HepG2 (cell line): ENCODE measurements around the gene WFDC10B. TPM values are rescaled to one million over a fixed set of nuclear protein-coding genes. Genes with fewer than 3 reads are reported as not detected.
A peak's percentile ranks its signal among the peaks of the same experiment; 100 is the strongest.
"Not testable (repeated sequence)": the region's sequence is repeated elsewhere in the genome, so short reads cannot be mapped to it uniquely, and the experiment has no call there.

Experiments used
- ATAC-seq: fragments of 200-7000 bp; cut with Tn5 transposase; 3 replicates; pipeline ENCODE4 v1.9.1; 2020; ENCODE audit warnings: mild to moderate bottlenecking, moderate library complexity
- BruUV-seq: library from RNA; stranded (reverse); fragments of 400-500 nt; replicated peaks from 2 replicates; lab custom pipeline; 2021; lab: Mats Ljungman, UMichigan
- CTCF ChIA-PET: fragments of 300-600 bp; formaldehyde crosslinking; extraction: SDS; loops from one replicate; lab custom pipeline; 2021; ENCODE audit warnings: low total read pairs, inconsistent platforms, low intra/inter-chr PET ratio; lab: Yijun Ruan, JAX
- POLR2A ChIA-PET: fragments of 350-600 bp; sonication (Branson Sonifier 250); formaldehyde crosslinking; loops from one replicate; lab custom pipeline; 2020; ENCODE audit warnings: antibody characterized with exemption, inconsistent platforms; lab: Yijun Ruan, JAX
- DNase-seq: peaks from one replicate; pipeline ENCODE4 v3.0.0-alpha.2; 2015; ENCODE audit warnings: low spot score
- FAIRE-seq: peaks from 3 replicates; lab custom pipeline; 2011; peaks lifted over from hg19 to GRCh38; lab: Jason Lieb, UNC
- H2AFZ ChIP-seq: one replicate; pipeline ENCODE4 v1.6.1; 2011; ENCODE audit warnings: low read length, inconsistent platforms
- H3K27ac ChIP-seq: fragments of 300-600 bp; 3 replicates; pipeline ENCODE4 v1.8.0; 2011; ENCODE audit warnings: mixed run types, mild to moderate bottlenecking, mixed read lengths, low read length, inconsistent platforms; ENCODE audit not compliant: insufficient read depth; ENCODE audit errors: extremely low read length
- H3K27me3 ChIP-seq, 2 experiments: fragments of 200-600 bp in 1 of 2; 2 replicates in 1 of 2; 3 replicates in 1 of 2; pipeline versions ENCODE4 v1.6.0 to v1.8.0; 2011; ENCODE audit warnings: low read length in 2 of 2, mild to moderate bottlenecking in 2 of 2, moderate library complexity in 2 of 2, inconsistent platforms in 1 of 2; ENCODE audit not compliant: insufficient read depth in 2 of 2, control insufficient read depth in 1 of 2
- H3K36me3 ChIP-seq, 2 experiments: fragments of 200-600 bp in 1 of 2; replicated peaks in 1 of 2; 2 replicates in 1 of 2; 3 replicates in 1 of 2; pipeline versions ENCODE4 v1.5.1 to v1.8.0; 2011; ENCODE audit warnings: low read length in 2 of 2, inconsistent platforms in 1 of 2; ENCODE audit not compliant: insufficient read depth in 2 of 2, control insufficient read depth in 1 of 2
- H3K4me1 ChIP-seq: 2 replicates; pipeline ENCODE4 v1.5.1; 2012; ENCODE audit warnings: low read length, inconsistent platforms; ENCODE audit not compliant: insufficient read depth
- H3K4me2 ChIP-seq: 2 replicates; pipeline ENCODE4 v1.6.0; 2011; ENCODE audit warnings: low read depth, low read length, inconsistent platforms
- H3K4me3 ChIP-seq, 3 experiments: fragments of 200-600 bp in 1 of 3; sonication (generic), shearing (Covaris generic) in 1 of 3; replicated peaks in 1 of 3; 2 replicates each; pipeline ENCODE4 v1.5.1; 2011 to 2016; ENCODE audit warnings: low read length in 3 of 3, inconsistent platforms in 2 of 3, low read depth in 2 of 3, mild to moderate bottlenecking in 2 of 3, control low read depth in 1 of 3, mixed read lengths in 1 of 3; ENCODE audit not compliant: insufficient read depth in 1 of 3
- H3K79me2 ChIP-seq: one replicate; pipeline ENCODE4 v1.6.1; 2011; ENCODE audit warnings: low read length, inconsistent platforms; ENCODE audit not compliant: insufficient read depth
- H3K9ac ChIP-seq: 2 replicates; pipeline ENCODE4 v1.6.0; 2011; ENCODE audit warnings: mild to moderate bottlenecking, low read depth, low read length, inconsistent platforms; ENCODE audit not compliant: insufficient read depth
- H3K9me3 ChIP-seq: 2 replicates; pipeline ENCODE4 v1.5.1; 2012; ENCODE audit warnings: mild to moderate bottlenecking, low read length
- H4K20me1 ChIP-seq: 2 replicates; pipeline ENCODE4 v1.6.0; 2011; ENCODE audit warnings: inconsistent platforms, mild to moderate bottlenecking, low read length, moderate library complexity; ENCODE audit not compliant: insufficient read depth
- ASH2L ChIP-seq: fragments of 300-600, 200-600 bp; sonication (generic); IDR thresholded peaks from 2 replicates; pipeline ENCODE4 v1.7.0; 2017; ENCODE audit warnings: low read depth, mild to moderate bottlenecking, moderate library complexity, mixed read lengths, low read length; ENCODE audit not compliant: insufficient read length
- BCL6 ChIP-seq: IDR thresholded peaks from 2 replicates; pipeline ENCODE4 v1.6.1; 2016; ENCODE audit warnings: missing genetic modification reagents, missing compliant biosample characterization
- FOXA3 ChIP-seq: IDR thresholded peaks from 2 replicates; pipeline ENCODE4 v1.6.1; 2016; ENCODE audit warnings: missing genetic modification reagents, missing compliant biosample characterization
- GFI1 ChIP-seq: sonication (generic); formaldehyde crosslinking; IDR thresholded peaks from 2 replicates; pipeline ENCODE4 v1.5.0; 2020; ENCODE audit warnings: missing genetic modification reagents, mild to moderate bottlenecking, borderline replicate concordance
- MED1 ChIP-seq: sonication (generic); formaldehyde crosslinking; IDR thresholded peaks from 2 replicates; pipeline ENCODE4 v1.4.0; 2020; ENCODE audit warnings: missing genetic modification reagents
- NFKB2 ChIP-seq: sonication (generic); formaldehyde crosslinking; IDR thresholded peaks from 2 replicates; pipeline ENCODE4 v1.4.0; 2020; ENCODE audit warnings: missing genetic modification reagents, borderline replicate concordance
- SOX6 ChIP-seq, 2 experiments: fragments of 450-650 bp in 1 of 2; sonication (generic) in 1 of 2; formaldehyde crosslinking in 1 of 2; IDR thresholded peaks; 2 replicates each; pipeline versions ENCODE4 v1.4.0 to v1.6.1; 2017 to 2020; ENCODE audit warnings: antibody characterized with exemption in 1 of 2, mild to moderate bottlenecking in 1 of 2, missing genetic modification reagents in 1 of 2
- ZMYM3 ChIP-seq: sonication (generic); formaldehyde crosslinking; IDR thresholded peaks from 2 replicates; pipeline ENCODE4 v1.5.1; 2020; ENCODE audit warnings: mild to moderate bottlenecking, missing genetic modification reagents
- ZNF644 ChIP-seq: IDR thresholded peaks from 2 replicates; pipeline ENCODE4 v1.6.1; 2016; ENCODE audit warnings: low read depth
- WGBS: methylation state at CpG from one replicate; pipeline ENCODE4 v1.1.6; 2017; ENCODE audit warnings: low lambda C conversion rate; 5-methylcytosine and 5-hydroxymethylcytosine counted together
- in situ Hi-C: cut with HindIII; loops from 2 replicates; pipeline ENCODE4 v1.10.0; 2017; ENCODE audit warnings: low pct_unique_long_range_greater_than_20kb; ENCODE audit not compliant: extremely low pct_ligation_motif_present
- intact Hi-C: fragments of 100-400 bp; cut with micrococcal nuclease; formaldehyde crosslinking; loops from one replicate; pipeline ENCODE4 v1.10.0; 2022; ENCODE audit not compliant: unreplicated experiment
- polyA plus RNA-seq, 8 experiments: library from polyadenylated mRNA; depleted of rRNA in 3 of 8; stranded (reverse) in 7 of 8; unstranded in 1 of 8; fragments of >200 nt; fragmentation: Illumina TruSeq in 4 of 8; extraction: Trizol in 4 of 8; gene quantifications; 2 replicates each; pipeline versions ENCODE4 v1.2.1 to v1.2.3, GENCODE V29; 2011 to 2016; ENCODE audit warnings: low read depth in 4 of 8, missing spikeins in 1 of 8, mixed read lengths in 1 of 8; ENCODE audit not compliant: insufficient read depth in 1 of 8
- total RNA-seq, 5 experiments: library from RNA; depleted of rRNA; stranded (reverse); fragments of >200 nt; fragmentation: Illumina TruSeq; extraction: Trizol; gene quantifications; 2 replicates each; pipeline ENCODE4 v1.2.3, GENCODE V29; 2016; ENCODE audit warnings: low read depth in 1 of 5
- TF ChIP-seq, protein P1 (sequence below): sonication (generic); formaldehyde crosslinking; IDR thresholded peaks from 2 replicates; pipeline ENCODE4 v1.4.0; 2020; ENCODE audit warnings: missing genetic modification reagents
- TF ChIP-seq, protein P2 (sequence below): IDR thresholded peaks from 2 replicates; pipeline ENCODE4 v1.4.0; 2020; ENCODE audit warnings: mild to moderate bottlenecking, missing genetic modification reagents

Gene WFDC10B
- total and polyA plus RNA-seq, 2 of the 13 experiments (the other 11 are each of a cell fraction or from before 2014, with no cell fraction given): 0.24 TPM; not detected in 1

DNA sequence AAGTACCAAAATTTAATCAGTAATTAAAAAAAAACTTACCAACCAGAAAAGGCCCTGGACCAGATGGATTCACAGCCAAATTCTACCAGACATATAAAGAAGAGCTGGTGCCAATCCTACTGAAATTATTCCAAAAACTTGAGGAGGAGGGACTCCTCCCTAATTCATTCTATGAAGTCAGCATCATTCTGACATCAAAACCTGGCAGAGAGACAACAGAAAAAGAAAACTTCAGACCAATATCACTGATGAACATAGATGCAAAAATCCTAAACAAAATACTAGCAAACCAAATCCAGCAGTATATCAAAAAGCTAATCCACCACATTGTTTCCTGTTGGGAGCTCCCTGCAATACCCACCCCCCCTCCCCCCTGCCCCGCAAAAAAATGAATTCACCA is 34.7 kb downstream of the WFDC10B start, which contains the start of gene WFDC11 (continued):
- TF ChIP-seq MED1: no peak
- TF ChIP-seq ASH2L: no peak

DNA sequence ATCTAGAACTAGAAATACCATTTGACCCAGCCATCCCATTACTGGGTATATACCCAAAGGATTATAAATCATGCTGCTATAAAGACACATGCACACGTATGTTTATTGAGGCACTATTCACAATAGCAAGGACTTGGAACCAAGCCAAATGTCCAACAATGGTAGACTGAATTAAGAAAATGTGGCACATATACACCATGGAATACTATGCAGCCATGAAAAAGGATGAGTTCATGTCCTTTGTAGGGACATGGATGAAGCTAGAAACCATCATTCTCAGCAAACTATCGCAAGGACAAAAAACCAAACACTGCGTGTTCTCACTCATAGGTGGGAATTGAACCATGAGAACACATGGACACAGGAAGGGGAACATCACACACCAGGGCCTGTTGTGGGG is 47.8 kb downstream of the WFDC10B start:
- POLR2A ChIA-PET, intact Hi-C loops, H4K20me1 ChIP-seq, in situ Hi-C loops, H3K4me1 ChIP-seq, H3K4me2 ChIP-seq, H2AFZ ChIP-seq, DNase-seq, H3K27me3 ChIP-seq, FAIRE-seq, H3K4me3 ChIP-seq, CTCF ChIA-PET, BruUV-seq, H3K36me3 ChIP-seq, ATAC-seq, H3K79me2 ChIP-seq, H3K9me3 ChIP-seq, H3K27ac ChIP-seq, H3K9ac ChIP-seq: not testable (repeated sequence)
- WGBS: 37% methylated on average over 3 of the region's 3 CpGs

DNA sequence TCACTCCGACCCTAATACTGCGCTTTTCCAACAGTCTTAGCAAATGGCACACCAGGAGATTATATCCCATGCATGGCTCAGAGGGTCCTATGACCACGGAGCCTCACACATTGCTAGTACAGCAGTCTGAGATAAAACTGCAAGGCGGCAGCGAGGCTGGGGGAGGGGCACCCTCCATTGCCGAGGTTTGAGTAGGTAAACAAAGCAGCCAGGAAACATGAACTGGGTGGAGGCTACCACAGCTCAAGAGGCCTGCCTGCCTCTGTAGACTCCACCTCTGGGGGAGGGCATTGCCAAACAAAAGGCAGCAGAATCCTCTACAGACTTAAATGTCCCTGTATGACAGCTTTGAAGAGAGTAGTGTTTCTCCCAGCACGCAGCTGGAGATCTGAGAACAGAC is 53.1 kb downstream of the WFDC10B start:
- peak; percentile 51 for FAIRE-seq
- peak; percentile 29 for DNase-seq
- H2AFZ ChIP-seq; H3K27ac ChIP-seq; H3K4me1 ChIP-seq; POLR2A ChIA-PET; H3K27me3 ChIP-seq; H3K4me3 ChIP-seq; ATAC-seq; BruUV-seq; H3K9ac ChIP-seq; CTCF ChIA-PET; H3K9me3 ChIP-seq; H3K79me2 ChIP-seq; in situ Hi-C loops; H4K20me1 ChIP-seq; H3K36me3 ChIP-seq; intact Hi-C loops; TF ChIP-seq SOX6 (IDR thresholded peaks at IDR 0.05): not testable (repeated sequence)
- peak overlapping the region; percentile 30 for H3K4me2 ChIP-seq
- 30% methylated on average over 7 of the region's 7 CpGs for whole genome bisulfite sequencing
- TF ChIP-seq, protein P1, sequence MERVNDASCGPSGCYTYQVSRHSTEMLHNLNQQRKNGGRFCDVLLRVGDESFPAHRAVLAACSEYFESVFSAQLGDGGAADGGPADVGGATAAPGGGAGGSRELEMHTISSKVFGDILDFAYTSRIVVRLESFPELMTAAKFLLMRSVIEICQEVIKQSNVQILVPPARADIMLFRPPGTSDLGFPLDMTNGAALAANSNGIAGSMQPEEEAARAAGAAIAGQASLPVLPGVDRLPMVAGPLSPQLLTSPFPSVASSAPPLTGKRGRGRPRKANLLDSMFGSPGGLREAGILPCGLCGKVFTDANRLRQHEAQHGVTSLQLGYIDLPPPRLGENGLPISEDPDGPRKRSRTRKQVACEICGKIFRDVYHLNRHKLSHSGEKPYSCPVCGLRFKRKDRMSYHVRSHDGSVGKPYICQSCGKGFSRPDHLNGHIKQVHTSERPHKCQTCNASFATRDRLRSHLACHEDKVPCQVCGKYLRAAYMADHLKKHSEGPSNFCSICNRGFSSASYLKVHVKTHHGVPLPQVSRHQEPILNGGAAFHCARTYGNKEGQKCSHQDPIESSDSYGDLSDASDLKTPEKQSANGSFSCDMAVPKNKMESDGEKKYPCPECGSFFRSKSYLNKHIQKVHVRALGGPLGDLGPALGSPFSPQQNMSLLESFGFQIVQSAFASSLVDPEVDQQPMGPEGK (CRISPR knock-in tag): peak; percentile 43; the same call in 1 of the 2 replicates
- TF ChIP-seq BCL6 (CRISPR knock-in tag) (peak; percentile 18; the same call in 1 of the 2 replicates), ZNF644 (CRISPR knock-in tag) (peak; percentile 38; the same call in 1 of the 2 replicates), NFKB2 (0 out of 2 replicates have a peak, but pooled peaks have one; percentile 35), GFI1 (CRISPR knock-in tag) (0 out of 2 replicates have a peak, but pooled peaks have one; percentile 44), SOX6 (CRISPR knock-in tag; IDR thresholded peaks at IDR 0.05) (0 out of 2 replicates have a peak, but pooled peaks have one; percentile 13), FOXA3 (CRISPR knock-in tag) (peak; percentile 72), ZMYM3 (CRISPR knock-in tag) (0 out of 2 replicates have a peak, but pooled peaks have one; percentile 51)
- TF ChIP-seq, protein P2, sequence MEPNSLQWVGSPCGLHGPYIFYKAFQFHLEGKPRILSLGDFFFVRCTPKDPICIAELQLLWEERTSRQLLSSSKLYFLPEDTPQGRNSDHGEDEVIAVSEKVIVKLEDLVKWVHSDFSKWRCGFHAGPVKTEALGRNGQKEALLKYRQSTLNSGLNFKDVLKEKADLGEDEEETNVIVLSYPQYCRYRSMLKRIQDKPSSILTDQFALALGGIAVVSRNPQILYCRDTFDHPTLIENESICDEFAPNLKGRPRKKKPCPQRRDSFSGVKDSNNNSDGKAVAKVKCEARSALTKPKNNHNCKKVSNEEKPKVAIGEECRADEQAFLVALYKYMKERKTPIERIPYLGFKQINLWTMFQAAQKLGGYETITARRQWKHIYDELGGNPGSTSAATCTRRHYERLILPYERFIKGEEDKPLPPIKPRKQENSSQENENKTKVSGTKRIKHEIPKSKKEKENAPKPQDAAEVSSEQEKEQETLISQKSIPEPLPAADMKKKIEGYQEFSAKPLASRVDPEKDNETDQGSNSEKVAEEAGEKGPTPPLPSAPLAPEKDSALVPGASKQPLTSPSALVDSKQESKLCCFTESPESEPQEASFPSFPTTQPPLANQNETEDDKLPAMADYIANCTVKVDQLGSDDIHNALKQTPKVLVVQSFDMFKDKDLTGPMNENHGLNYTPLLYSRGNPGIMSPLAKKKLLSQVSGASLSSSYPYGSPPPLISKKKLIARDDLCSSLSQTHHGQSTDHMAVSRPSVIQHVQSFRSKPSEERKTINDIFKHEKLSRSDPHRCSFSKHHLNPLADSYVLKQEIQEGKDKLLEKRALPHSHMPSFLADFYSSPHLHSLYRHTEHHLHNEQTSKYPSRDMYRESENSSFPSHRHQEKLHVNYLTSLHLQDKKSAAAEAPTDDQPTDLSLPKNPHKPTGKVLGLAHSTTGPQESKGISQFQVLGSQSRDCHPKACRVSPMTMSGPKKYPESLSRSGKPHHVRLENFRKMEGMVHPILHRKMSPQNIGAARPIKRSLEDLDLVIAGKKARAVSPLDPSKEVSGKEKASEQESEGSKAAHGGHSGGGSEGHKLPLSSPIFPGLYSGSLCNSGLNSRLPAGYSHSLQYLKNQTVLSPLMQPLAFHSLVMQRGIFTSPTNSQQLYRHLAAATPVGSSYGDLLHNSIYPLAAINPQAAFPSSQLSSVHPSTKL: peak; percentile 25; the same call in 1 of the 2 replicates
